NCI-H69 (cell line): ENCODE measurements around the gene TKT.

ENCODE experiments used
- DNase-seq: peaks from one replicate; lab custom pipeline; 2025; lab: John Stamatoyannopoulos, UW

Gene TKT

GRCh38 chr3:53181024-53181371, 74.8 kb downstream of the TKT start:
- no peak for DNase-seq

GRCh38 chr3:53180305-53181023, 75.4 kb downstream of the TKT start:
- no peak for DNase-seq

GRCh38 chr3:53179580-53179979, 76.2 kb downstream of the TKT start:
- DNase-seq: no peak

- DNase-seq: no peak
Measured at GRCh38 chr3:53178246-53178645, 77.6 kb downstream of the TKT start.

GRCh38 chr3:53175613-53176540, 79.9 kb downstream of the TKT start:
- DNase-seq: no peak
